ENCODE data around the gene CTSZ.

- TF ChIP-seq CTCF (IDR thresholded peaks at IDR 0.05) (no peak), EZH2 (IDR thresholded peaks at IDR 0.05; ENCODE audit: borderline replicate concordance, insufficient read depth, low read depth, low read length, poor library complexity, severe bottlenecking) (no peak)
These were observed 33.2 kb downstream of the CTSZ start for GRCh38 chr20:58973866-58974265.
